ACHN (cell line): Measurements from ENCODE around the gene PPP1R13L.

ENCODE experiments used
- DNase-seq: peaks from one replicate; pipeline ENCODE4 v3.0.0-alpha.2; 2015
- in situ Hi-C: cut with HindIII; loops from 2 replicates; pipeline ENCODE4 v1.10.0; 2017; ENCODE audit warnings: low sequenced_read_pairs, low pct_ligation_motif_present, low pct_unique_long_range_greater_than_20kb

The PPP1R13L gene

GRCh38 chr19:45404557-45405434, at the start of gene PPP1R13L:
PPP1R13L (minus strand) TSS chr19:45405069; CDS start chr19:45398318, 6,751 bp downstream.
- in situ Hi-C loops = no loop called here
- peak; percentile 85 for DNase-seq

GRCh38 chr19:45451850-45452387, 47.0 kb upstream of the PPP1R13L start:
- in situ Hi-C loops = no loop called here

GRCh38 chr19:45451131-45451849, 46.4 kb upstream of the PPP1R13L start:
- no peak for DNase-seq
- in situ Hi-C loops = no loop called here

More at GRCh38 chr19:45451850-45452387, 47.0 kb upstream of the PPP1R13L start:
- DNase-seq = no peak

- in situ Hi-C loops = no loop called here
- DNase-seq = no peak
Observed at GRCh38 chr19:45450012-45450333, 45.1 kb upstream of the PPP1R13L start.

GRCh38 chr19:45448887-45449299, 44.0 kb upstream of the PPP1R13L start:
- no peak for DNase-seq
- in situ Hi-C loops = no loop called here

- no peak for DNase-seq
- in situ Hi-C loops = no loop called here
Observed at GRCh38 chr19:45448425-45448756, 43.5 kb upstream of the PPP1R13L start.

- no peak for DNase-seq
- in situ Hi-C loops = no loop called here
Observed at GRCh38 chr19:45446944-45447343, 42.1 kb upstream of the PPP1R13L start.

- peak; percentile 58 for DNase-seq
- in situ Hi-C loops = no loop called here
Observed at GRCh38 chr19:45446295-45446694, 41.4 kb upstream of the PPP1R13L start.

GRCh38 chr19:45445139-45445538, 40.3 kb upstream of the PPP1R13L start:
- no peak for DNase-seq
- in situ Hi-C loops = no loop called here

- in situ Hi-C loops = no loop called here
Observed at GRCh38 chr19:45444318-45445041, 39.6 kb upstream of the PPP1R13L start.

GRCh38 chr19:45443462-45444317, 38.8 kb upstream of the PPP1R13L start:
- in situ Hi-C loops = no loop called here
- peak; percentile 92 for DNase-seq

More at GRCh38 chr19:45444318-45445041, 39.6 kb upstream of the PPP1R13L start:
- peak; percentile 86 for DNase-seq

- peak; percentile 14 for DNase-seq
- in situ Hi-C loops = no loop called here
Observed at GRCh38 chr19:45442778-45443461, 38.1 kb upstream of the PPP1R13L start.

GRCh38 chr19:45442408-45442777, 37.5 kb upstream of the PPP1R13L start:
- in situ Hi-C loops = no loop called here
- DNase-seq = no peak

- DNase-seq = peak; percentile 57
- in situ Hi-C loops = no loop called here
Observed at GRCh38 chr19:45440873-45441654, 36.2 kb upstream of the PPP1R13L start.

GRCh38 chr19:45440259-45440638, 35.4 kb upstream of the PPP1R13L start:
- in situ Hi-C loops = no loop called here

GRCh38 chr19:45439569-45440258, 34.8 kb upstream of the PPP1R13L start:
- DNase-seq = peak; percentile 69
- in situ Hi-C loops = no loop called here

More at GRCh38 chr19:45440259-45440638, 35.4 kb upstream of the PPP1R13L start:
- DNase-seq = no peak
